HEK293 (cell line): ENCODE data around the gene PLAGL1.

Experiments used
- CTCF ChIA-PET: fragments of 350-600 bp; formaldehyde crosslinking; extraction: SDS; loops from one replicate; lab custom pipeline; 2021; ENCODE audit warnings: antibody characterized with exemption; lab: Yijun Ruan, JAX
- POLR2A ChIA-PET: fragments of 300-600 bp; formaldehyde crosslinking; extraction: SDS; loops from one replicate; lab custom pipeline; 2020; ENCODE audit warnings: antibody characterized with exemption, inconsistent platforms; lab: Yijun Ruan, JAX
- H3K27ac ChIP-seq: fragments of 200-500 bp; sonication (Bioruptor generic); 2 replicates; pipeline ENCODE4 v1.5.1; 2014; ENCODE audit warnings: low read depth, low read length, control low read depth, inconsistent platforms; ENCODE audit errors: extremely low read depth
- H3K36me3 ChIP-seq, 2 experiments: fragments of 200-500 bp in 1 of 2; sonication (Bioruptor generic) in 1 of 2; 1 replicate in 1 of 2; 2 replicates in 1 of 2; pipeline ENCODE4 v1.5.1; 2014 to 2017; ENCODE audit warnings: inconsistent platforms in 2 of 2, low read length in 2 of 2; ENCODE audit not compliant: control insufficient read depth in 2 of 2, insufficient read depth in 1 of 2
- H3K4me1 ChIP-seq: fragments of 200-500 bp; sonication (Bioruptor generic); 2 replicates; pipeline ENCODE4 v1.5.1; 2014; ENCODE audit warnings: mild to moderate bottlenecking, low read length, inconsistent platforms; ENCODE audit not compliant: control insufficient read depth, insufficient read depth
- H3K4me3 ChIP-seq: 2 replicates; pipeline ENCODE4 v1.5.1; 2011; ENCODE audit warnings: low read depth, mild to moderate bottlenecking, control low read depth, low read length, moderate library complexity
- H3K9me3 ChIP-seq: fragments of 200-500 bp; sonication (Bioruptor generic); 2 replicates; pipeline ENCODE4 v1.5.1; 2014; ENCODE audit warnings: low read depth, low read length, inconsistent platforms; ENCODE audit not compliant: control insufficient read depth, insufficient read depth
- FEZF1 ChIP-seq: fragments of 450-650 bp; formaldehyde crosslinking; IDR thresholded peaks from 2 replicates; pipeline ENCODE4 v1.5.1; 2016; ENCODE audit warnings: missing biosample characterization, missing genetic modification characterization
- KLF17 ChIP-seq: fragments of 450-650 bp; formaldehyde crosslinking; IDR thresholded peaks from 2 replicates; pipeline ENCODE4 v1.5.1; 2016; ENCODE audit warnings: missing biosample characterization, missing genetic modification characterization
- RBAK ChIP-seq: fragments of 450-650 bp; formaldehyde crosslinking; IDR thresholded peaks from 2 replicates; pipeline ENCODE4 v1.5.1; 2016; ENCODE audit warnings: missing biosample characterization, missing genetic modification characterization
- SETDB1 ChIP-seq: IDR thresholded peaks from one replicate; pipeline ENCODE4 v1.6.1; 2017; ENCODE audit warnings: mild to moderate bottlenecking, low read length, moderate library complexity, mixed read lengths; ENCODE audit not compliant: insufficient read length
- TRIM28 ChIP-seq: IDR thresholded peaks from 2 replicates; pipeline ENCODE4 v1.6.1; 2011; ENCODE audit warnings: low read length, control low read depth, borderline replicate concordance
- ZNF146 ChIP-seq: fragments of 450-650 bp; formaldehyde crosslinking; IDR thresholded peaks from 2 replicates; pipeline ENCODE4 v1.5.1; 2016; ENCODE audit warnings: missing biosample characterization, missing genetic modification characterization
- ZNF148 ChIP-seq: fragments of 450-650 bp; formaldehyde crosslinking; IDR thresholded peaks from 2 replicates; pipeline ENCODE4 v1.5.0; 2017; ENCODE audit warnings: missing biosample characterization, missing genetic modification characterization, borderline replicate concordance
- ZNF19 ChIP-seq: fragments of 450-650 bp; formaldehyde crosslinking; IDR thresholded peaks from 2 replicates; pipeline ENCODE4; 2016; ENCODE audit warnings: missing biosample characterization, missing genetic modification characterization, low read depth
- ZNF211 ChIP-seq: fragments of 450-650 bp; formaldehyde crosslinking; IDR thresholded peaks from 2 replicates; pipeline ENCODE4 v1.5.1; 2016; ENCODE audit warnings: low read depth, missing biosample characterization, missing genetic modification characterization
- ZNF280D ChIP-seq: fragments of 450-650 bp; formaldehyde crosslinking; IDR thresholded peaks from 2 replicates; pipeline ENCODE4 v1.5.1; 2016; ENCODE audit warnings: missing biosample characterization, missing genetic modification characterization
- ZNF416 ChIP-seq: fragments of 450-650 bp; formaldehyde crosslinking; IDR thresholded peaks from 2 replicates; pipeline ENCODE4 v1.5.1; 2016; ENCODE audit warnings: missing biosample characterization, missing genetic modification characterization
- ZNF621 ChIP-seq: fragments of 450-650 bp; formaldehyde crosslinking; IDR thresholded peaks from 2 replicates; pipeline ENCODE4 v1.5.1; 2017; ENCODE audit warnings: missing biosample characterization, missing genetic modification characterization
- ZNF664 ChIP-seq: fragments of 450-650 bp; formaldehyde crosslinking; IDR thresholded peaks from 2 replicates; pipeline ENCODE4 v1.5.1; 2016; ENCODE audit warnings: missing biosample characterization, missing genetic modification characterization
- ZNF677 ChIP-seq: fragments of 450-650 bp; IDR thresholded peaks from 2 replicates; pipeline ENCODE4 v1.5.0; 2018; ENCODE audit warnings: missing biosample characterization, mild to moderate bottlenecking, missing genetic modification characterization, moderate library complexity
- ZNF792 ChIP-seq: fragments of 450-650 bp; formaldehyde crosslinking; IDR thresholded peaks from 2 replicates; pipeline ENCODE4 v1.5.1; 2016; ENCODE audit warnings: missing biosample characterization, missing genetic modification characterization
- ZNF837 ChIP-seq: fragments of 450-650 bp; formaldehyde crosslinking; IDR thresholded peaks from 2 replicates; pipeline ENCODE4 v1.5.1; 2016; ENCODE audit warnings: missing biosample characterization, missing genetic modification characterization

PLAGL1 gene

GRCh38 chr6:144008120-144008811, at the start of gene PLAGL1:
Gene PLAGL1, minus strand, starts transcription at chr6:144008259. Its CDS starts 60,123 bp downstream, at chr6:143948136.
- H3K9me3 ChIP-seq = no peaks in the 10 kb centered on the region
- TF ChIP-seq ZNF280D (no peak), TRIM28 (peak; percentile 55; the same call in 1 of the 2 replicates)
- H3K36me3 ChIP-seq = no peaks in the 10 kb centered on the region
- peak within 1 kb of the TSS; percentile 77 for H3K27ac ChIP-seq
- H3K4me1 ChIP-seq = no peaks in the 10 kb centered on the region
- CTCF ChIA-PET = interaction anchor here (0.6 to 1.4 kb wide), 6 partner anchors 50 to 1385 kb away, joined by 3 to 6 read pairs (median 4); no protein-coding TSS in a partner anchor
- POLR2A ChIA-PET = interaction anchor here (0.9 kb wide), 1 partner anchor 71 kb away, joined by 3 read pairs; no protein-coding TSS in a partner anchor
- peak within 1 kb of the TSS; percentile 38 for H3K4me3 ChIP-seq

GRCh38 chr6:144055121-144055931, 47.3 kb upstream of the PLAGL1 start:
- ChIA-PET CTCF (interaction anchor here (0.6 kb wide), 2 partner anchors 9 to 492 kb away, joined by 4 read pairs; no protein-coding TSS in a partner anchor), POLR2A (no interaction called here)
- Histone ChIP-seq H3K9me3 (no peaks in the 10 kb centered on the region), H3K36me3 (no peaks in the 10 kb centered on the region), H3K4me3 (no peak overlapping the region), H3K27ac (no peak overlapping the region), H3K4me1 (no peaks in the 10 kb centered on the region)
- TF ChIP-seq ZNF416 (tag by site-specific recombination) = no peak
- TF ChIP-seq ZNF664 (tag by site-specific recombination) = no peak

- Histone ChIP-seq H3K27ac (no peak overlapping the region), H3K9me3 (no peaks in the 10 kb centered on the region), H3K4me3 (no peak overlapping the region), H3K4me1 (no peaks in the 10 kb centered on the region), H3K36me3 (no peaks in the 10 kb centered on the region)
- ChIA-PET POLR2A (no interaction called here), CTCF (interaction anchor here (0.7 kb wide), 1 partner anchor 62 kb away, joined by 5 read pairs; no protein-coding TSS in a partner anchor)
- TF ChIP-seq ZNF677 (tag by site-specific recombination) (no peak), ZNF146 (tag by site-specific recombination) (no peak), ZNF19 (tag by site-specific recombination) (no peak), RBAK (tag by site-specific recombination) (no peak), ZNF621 (no peak), FEZF1 (tag by site-specific recombination) (no peak), ZNF211 (tag by site-specific recombination) (no peak), ZNF837 (no peak), ZNF792 (tag by site-specific recombination) (no peak), ZNF148 (no peak), KLF17 (tag by site-specific recombination) (no peak), SETDB1 (no peak)
- TF ChIP-seq, all 188 proteins: peak for 0
These were observed 45.5 kb upstream of the PLAGL1 start for GRCh38 chr6:144053601-144054000.
